K562 (cell line): ENCODE data around the gene CEP72. TPM values are rescaled to one million over a fixed set of nuclear protein-coding genes. Genes with fewer than 3 reads are reported as not detected.

Experiments
- ATAC-seq: fragments of 200-7000 bp; cut with Tn5 transposase; 3 replicates; pipeline ENCODE4 v1.9.1; 2020; ENCODE audit warnings: moderate library complexity
- BruUV-seq: library from RNA; stranded (reverse); fragments of 400-500 nt; replicated peaks from 2 replicates; lab custom pipeline; 2021; lab: Mats Ljungman, UMichigan
- CTCF ChIA-PET: fragments of 300-600 bp; formaldehyde crosslinking; extraction: SDS; loops from one replicate; lab custom pipeline; 2021; ENCODE audit warnings: low intra/inter-chr PET ratio; lab: Yijun Ruan, JAX
- POLR2A ChIA-PET: fragments of 300-600, 350-650 bp; sonication (Branson Sonifier 250); formaldehyde crosslinking; extraction: SDS; loops from one replicate; lab custom pipeline; 2021; ENCODE audit warnings: antibody characterized with exemption, inconsistent platforms; lab: Yijun Ruan, JAX
- DNase-seq, 4 experiments: peaks; one replicate each; pipeline versions ENCODE4 v3.0.0 to v3.0.0-alpha.2; 2011 to 2018; ENCODE audit warnings: low spot score in 3 of 4, mixed read lengths in 3 of 4; ENCODE audit errors: extremely low read depth in 1 of 4
- FAIRE-seq: peaks from 2 replicates; lab custom pipeline; 2011; peaks lifted over from hg19 to GRCh38; lab: Jason Lieb, UNC
- H2AFZ ChIP-seq: 2 replicates; pipeline ENCODE4 v1.6.0; 2011; ENCODE audit warnings: low read depth, low read length, control low read depth, inconsistent platforms
- H3K27ac ChIP-seq: fragments of 200-600 bp; 3 replicates; pipeline ENCODE4 v1.8.0; 2011; ENCODE audit warnings: low read depth, mild to moderate bottlenecking, control low read depth, inconsistent platforms, low read length, moderate library complexity, mixed read lengths; ENCODE audit errors: extremely low read depth
- H3K27me3 ChIP-seq, 2 experiments: fragments of 300-600 bp in 1 of 2; 2 replicates in 1 of 2; 3 replicates in 1 of 2; pipeline versions ENCODE4 v1.6.0 to v1.8.0; 2011; ENCODE audit warnings: inconsistent platforms in 2 of 2, low read length in 2 of 2, mild to moderate bottlenecking in 1 of 2, mixed read lengths in 1 of 2, moderate library complexity in 1 of 2; ENCODE audit not compliant: control insufficient read depth in 2 of 2, insufficient read depth in 2 of 2
- H3K36me3 ChIP-seq: fragments of 300-600 bp; 3 replicates; pipeline ENCODE4 v1.8.0; 2011; ENCODE audit warnings: mild to moderate bottlenecking, low read length, inconsistent platforms; ENCODE audit not compliant: control insufficient read depth, insufficient read depth
- H3K4me1 ChIP-seq, 2 experiments: fragments of 200-600 bp in 1 of 2; replicated peaks in 1 of 2; 2 replicates in 1 of 2; 3 replicates in 1 of 2; pipeline versions ENCODE4 v1.5.1 to v1.8.0; 2011; ENCODE audit warnings: inconsistent platforms in 2 of 2, low read length in 2 of 2, mild to moderate bottlenecking in 1 of 2, mixed read lengths in 1 of 2, moderate library complexity in 1 of 2; ENCODE audit not compliant: control insufficient read depth in 2 of 2, insufficient read depth in 2 of 2
- H3K4me2 ChIP-seq: 2 replicates; pipeline ENCODE4 v1.6.1; 2011; ENCODE audit warnings: low read length, control low read depth, inconsistent platforms, mixed read lengths; ENCODE audit not compliant: insufficient read depth
- H3K4me3 ChIP-seq: fragments of 200-600 bp; sonication (generic), shearing (Covaris generic); 2 replicates; pipeline ENCODE4 v1.5.1; 2016; ENCODE audit warnings: control low read depth, inconsistent platforms
- H3K79me2 ChIP-seq: fragments of 200-600 bp; 3 replicates; pipeline ENCODE4 v1.8.0; 2011; ENCODE audit warnings: low read length, inconsistent platforms; ENCODE audit not compliant: control insufficient read depth, insufficient read depth
- H3K9ac ChIP-seq, 2 experiments: 2 replicates each; pipeline versions ENCODE4 v1.6.0 to v1.6.1; 2011; ENCODE audit warnings: low read depth in 2 of 2, low read length in 2 of 2, control low read depth in 1 of 2, inconsistent platforms in 1 of 2, mild to moderate bottlenecking in 1 of 2, mixed read lengths in 1 of 2; ENCODE audit not compliant: insufficient read depth in 1 of 2
- H3K9me1 ChIP-seq: one replicate; pipeline ENCODE4 v1.6.0; 2011; ENCODE audit warnings: inconsistent platforms, mild to moderate bottlenecking, low read length, moderate library complexity; ENCODE audit not compliant: control insufficient read depth, insufficient read depth
- H3K9me3 ChIP-seq: replicated peaks from 2 replicates; pipeline ENCODE4 v1.5.1; 2011; ENCODE audit warnings: low read depth, low read length, inconsistent platforms; ENCODE audit not compliant: control insufficient read depth, insufficient read depth
- H4K20me1 ChIP-seq: replicated peaks from 2 replicates; pipeline ENCODE4 v1.6.1; 2011; ENCODE audit warnings: low read length, inconsistent platforms, mixed read lengths; ENCODE audit not compliant: control insufficient read depth, insufficient read depth
- CBX8 ChIP-seq: fragments of 200-600 bp; sonication (generic); IDR thresholded peaks from 2 replicates; pipeline ENCODE4 v1.6.1; 2012; ENCODE audit warnings: borderline replicate concordance, mixed run types, low read depth, mild to moderate bottlenecking, moderate library complexity, mixed read lengths, low read length, control low read depth, inconsistent platforms; ENCODE audit not compliant: poor library complexity, severe bottlenecking; ENCODE audit errors: extremely low read depth
- FOXJ2 ChIP-seq: fragments of 200-800 bp; sonication (Bioruptor generic); IDR thresholded peaks from 2 replicates; pipeline ENCODE4 v1.6.1; 2016; ENCODE audit warnings: missing genetic modification characterization, missing compliant biosample characterization
- FOXP4 ChIP-seq: sonication (generic); formaldehyde crosslinking; IDR thresholded peaks from 2 replicates; pipeline ENCODE4 v1.8.0; 2022; ENCODE audit warnings: mild to moderate bottlenecking, missing genetic modification reagents, borderline replicate concordance
- HEY1 ChIP-seq: fragments of 250-450 bp; sonication (Bioruptor Pico); IDR thresholded peaks from 2 replicates; pipeline ENCODE4 v1.5.0; 2020; ENCODE audit warnings: mild to moderate bottlenecking, moderate library complexity, borderline replicate concordance
- IRF1 ChIP-seq: sonication (generic); formaldehyde crosslinking; IDR thresholded peaks from 2 replicates; pipeline ENCODE4 v1.8.0; 2022; ENCODE audit warnings: missing genetic modification reagents, mild to moderate bottlenecking, borderline replicate concordance
- MYNN ChIP-seq, 2 experiments: sonication (generic); formaldehyde crosslinking in 1 of 2; IDR thresholded peaks; 2 replicates each; pipeline versions ENCODE4 v1.5.0 to v1.6.1; 2016 to 2020; ENCODE audit warnings: antibody characterized with exemption in 1 of 2, missing genetic modification reagents in 1 of 2
- NR3C1 ChIP-seq: sonication (generic); formaldehyde crosslinking; IDR thresholded peaks from 2 replicates; pipeline ENCODE4 v1.8.1; 2022; ENCODE audit warnings: missing genetic modification reagents
- RNF2 ChIP-seq: sonication (generic); IDR thresholded peaks from 2 replicates; pipeline ENCODE4 v1.6.1; 2016
- SNAPC5 ChIP-seq: fragments of 250-450 bp; sonication (Bioruptor Pico); IDR thresholded peaks from 2 replicates; pipeline ENCODE4 v1.8.0; 2021; ENCODE audit warnings: moderate library complexity, mild to moderate bottlenecking, inconsistent platforms
- TAF15 ChIP-seq: fragments of 200-400 bp; formaldehyde crosslinking; IDR thresholded peaks from 2 replicates; pipeline ENCODE4 v1.6.1; 2017; ENCODE audit warnings: mild to moderate bottlenecking, low read depth, low read length, moderate library complexity
- TBP ChIP-seq: optimal IDR thresholded peaks from 2 replicates; pipeline ENCODE3; 2011; ENCODE audit warnings: low read depth, low read length, improper control_type of control experiment
- TRIM24 ChIP-seq, 2 experiments: fragments of 450-650 bp; IDR thresholded peaks; 2 replicates each; pipeline ENCODE4 v1.6.1; 2016
- ZBTB5 ChIP-seq: fragments of 450-650 bp; IDR thresholded peaks from 2 replicates; pipeline ENCODE4 v1.6.1; 2017; ENCODE audit warnings: antibody characterized with exemption
- ZNF140 ChIP-seq: fragments of 250-450 bp; sonication (Bioruptor Pico); IDR thresholded peaks from 2 replicates; pipeline ENCODE4 v1.8.0; 2021; ENCODE audit warnings: moderate library complexity, mild to moderate bottlenecking, inconsistent platforms
- ZNF445 ChIP-seq: fragments of 250-450 bp; sonication (Bioruptor Pico); IDR thresholded peaks from 2 replicates; pipeline ENCODE4 v1.4.0; 2020; ENCODE audit warnings: low read depth, mild to moderate bottlenecking, moderate library complexity
- ZNF695 ChIP-seq: fragments of 450-650 bp; formaldehyde crosslinking; IDR thresholded peaks from 2 replicates; pipeline ENCODE4 v1.4.0; 2020; ENCODE audit warnings: mild to moderate bottlenecking, moderate library complexity
- WGBS: fragments of 100-300 bp; shearing (Covaris generic); methylation state at CpG from one replicate; pipeline ENCODE4 v1.1.6; 2016; ENCODE audit warnings: low coverage, mixed read lengths; ENCODE audit not compliant: insufficient coverage; ENCODE audit errors: missing lambda C conversion rate; 5-methylcytosine and 5-hydroxymethylcytosine counted together
- in situ Hi-C: fragments of 300-500 bp; cut with MboI; formaldehyde crosslinking; loops from 4 replicates; pipeline ENCODE4 v1.15.0; 2018; ENCODE audit warnings: inconsistent platforms, mixed read lengths
- intact Hi-C: fragments of 100-400 bp; cut with micrococcal nuclease; formaldehyde crosslinking; loops from 2 replicates; pipeline ENCODE4 v1.14.2; 2022
- polyA plus RNA-seq, 8 experiments: library from polyadenylated mRNA; depleted of rRNA in 4 of 8; stranded (reverse) in 5 of 8; unstranded in 3 of 8; fragments of >200 nt; fragmentation: Nextera tagmentation in 2 of 8; fragmentation: Illumina TruSeq in 1 of 8; extraction: Ambion mirVana in 2 of 8; extraction: Trizol in 1 of 8; gene quantifications; 2 replicates each; pipeline versions ENCODE4 v1.2.1 to v1.2.3, GENCODE V29; 2011 to 2014; ENCODE audit warnings: inconsistent platforms in 1 of 8, missing spikeins in 1 of 8
- total RNA-seq, 7 experiments: library from RNA; depleted of rRNA in 6 of 7; stranded (reverse); fragments of >200 nt in 6 of 7; fragmentation: Illumina TruSeq in 2 of 7; extraction: Trizol in 2 of 7; gene quantifications; 2 replicates each; pipeline versions ENCODE4 v1.2.1 to v1.2.3, GENCODE V29; 2011 to 2021; ENCODE audit warnings: low replicate concordance in 1 of 7

CEP72 gene
- total and polyA plus RNA-seq, 9 of the 15 experiments (the other 6 are each of a cell fraction or from before 2014, with no cell fraction given): 0.89 to 38.1 (median 14.2) TPM

GRCh38 chr5:646396-647201 lies 34.5 kb downstream of the CEP72 start:
- H3K4me3 ChIP-seq: no peak overlapping the region
- H2AFZ ChIP-seq: no peak overlapping the region
- CTCF ChIA-PET: no interaction called here
- ATAC-seq (no peak), DNase-seq (no peak), FAIRE-seq (no peak)
- no peaks in the 10 kb centered on the region for H4K20me1 ChIP-seq
- no peak overlapping the region for H3K4me2 ChIP-seq
- intact Hi-C loops (no loop called here), in situ Hi-C loops (no loop called here)
- H3K79me2 ChIP-seq: peaks cover 6% of the 10 kb centered on the region; the same call in 1 of the 3 replicates
- no peaks in the 10 kb centered on the region for H3K9me1 ChIP-seq
- H3K4me1 ChIP-seq: no peaks in the 10 kb centered on the region; a peak in 1 of 5 replicates
- H3K27me3 ChIP-seq: no peaks in the 10 kb centered on the region
- peaks cover 79% of the 10 kb centered on the region for H3K36me3 ChIP-seq
- no peak overlapping the region for H3K9ac ChIP-seq
- peaks cover 24% of the 10 kb centered on the region for H3K9me3 ChIP-seq
- no peak overlapping the region for H3K27ac ChIP-seq
- BruUV-seq: no TSS peak
- POLR2A ChIA-PET: no interaction called here
- WGBS: 98% methylated on average over 18 of the region's 18 CpGs
- TF ChIP-seq RNF2 (no peak), TAF15 (no peak), ZBTB5 (no peak), MYNN (IDR thresholded peaks at IDR 0.05) (no peak), MYNN (CRISPR knock-in tag; IDR thresholded peaks at IDR 0.05) (no peak), ZNF140 (CRISPR knock-in tag) (no peak), HEY1 (CRISPR knock-in tag) (no peak), FOXP4 (CRISPR knock-in tag) (no peak), TBP (no peak), FOXJ2 (tag) (no peak), IRF1 (no peak), ZNF695 (CRISPR knock-in tag) (no peak), SNAPC5 (CRISPR knock-in tag) (no peak), CBX8 (no peak), NR3C1 (CRISPR knock-in tag) (no peak), ZNF445 (CRISPR knock-in tag) (no peak), TRIM24 (IDR thresholded peaks at IDR 0.05) (no peak)
